Measurements from ENCODE around the gene STK17A.
"Not testable (repeated sequence)": the region's sequence is repeated elsewhere in the genome, so short reads cannot be mapped to it uniquely, and the experiment has no call there.

STK17A gene

GRCh38 chr7:43596426-43596825 lies 13.5 kb downstream of the STK17A start:
- DNase-seq (ENCODE audit: low read depth): peak; percentile 51

GRCh38 chr7:43600056-43600455 lies 17.1 kb downstream of the STK17A start:
- no peak for DNase-seq (ENCODE audit: low read depth)

DNA sequence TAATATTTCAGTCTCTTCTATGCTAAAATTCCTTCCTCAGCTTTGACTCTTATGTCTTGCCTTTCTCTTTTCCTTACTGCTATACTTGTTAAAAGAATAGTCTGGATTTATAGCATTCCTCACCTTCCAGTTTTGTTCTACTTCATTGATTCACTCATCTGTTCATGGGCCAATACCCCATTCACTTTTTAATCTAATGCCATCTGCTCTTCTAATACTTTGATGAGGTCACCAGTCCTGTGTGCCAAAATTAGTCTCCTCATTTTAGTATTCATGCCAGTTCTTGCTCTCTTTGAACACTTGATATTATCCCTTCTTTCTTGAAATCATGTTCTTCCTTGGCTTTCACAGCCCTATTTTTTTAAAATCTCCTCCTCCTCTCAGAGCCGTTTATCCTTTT lies 19.3 kb downstream of the STK17A start:
- no peak for DNase-seq (ENCODE audit: low read depth)

GRCh38 chr7:43604251-43604650 lies 21.3 kb downstream of the STK17A start:
- no peak for DNase-seq (ENCODE audit: low read depth)

DNA sequence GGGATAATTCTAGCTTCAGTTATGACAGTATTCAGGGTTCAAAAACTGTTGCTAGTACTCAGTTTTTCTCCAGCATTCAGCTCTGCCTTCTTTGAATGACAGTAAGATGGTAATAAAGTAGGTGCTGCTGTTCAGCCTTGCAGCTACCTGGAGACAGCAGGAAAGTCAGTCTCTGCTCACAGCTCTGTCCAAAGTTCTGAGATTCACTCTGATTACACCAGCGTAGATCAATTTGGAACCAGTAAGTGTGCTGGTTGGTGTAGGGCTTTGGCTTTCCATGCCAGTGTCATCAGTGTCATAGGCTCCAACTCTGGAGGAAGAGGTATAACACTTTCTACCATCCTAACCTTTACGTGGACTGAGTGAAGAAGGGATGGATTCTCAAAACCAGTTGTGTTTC lies 26.2 kb downstream of the STK17A start:
- no peak for DNase-seq (ENCODE audit: low read depth)

- no peak for DNase-seq (ENCODE audit: low read depth)
These were observed 29.2 kb downstream of the STK17A start for GRCh38 chr7:43612128-43612527.

DNA sequence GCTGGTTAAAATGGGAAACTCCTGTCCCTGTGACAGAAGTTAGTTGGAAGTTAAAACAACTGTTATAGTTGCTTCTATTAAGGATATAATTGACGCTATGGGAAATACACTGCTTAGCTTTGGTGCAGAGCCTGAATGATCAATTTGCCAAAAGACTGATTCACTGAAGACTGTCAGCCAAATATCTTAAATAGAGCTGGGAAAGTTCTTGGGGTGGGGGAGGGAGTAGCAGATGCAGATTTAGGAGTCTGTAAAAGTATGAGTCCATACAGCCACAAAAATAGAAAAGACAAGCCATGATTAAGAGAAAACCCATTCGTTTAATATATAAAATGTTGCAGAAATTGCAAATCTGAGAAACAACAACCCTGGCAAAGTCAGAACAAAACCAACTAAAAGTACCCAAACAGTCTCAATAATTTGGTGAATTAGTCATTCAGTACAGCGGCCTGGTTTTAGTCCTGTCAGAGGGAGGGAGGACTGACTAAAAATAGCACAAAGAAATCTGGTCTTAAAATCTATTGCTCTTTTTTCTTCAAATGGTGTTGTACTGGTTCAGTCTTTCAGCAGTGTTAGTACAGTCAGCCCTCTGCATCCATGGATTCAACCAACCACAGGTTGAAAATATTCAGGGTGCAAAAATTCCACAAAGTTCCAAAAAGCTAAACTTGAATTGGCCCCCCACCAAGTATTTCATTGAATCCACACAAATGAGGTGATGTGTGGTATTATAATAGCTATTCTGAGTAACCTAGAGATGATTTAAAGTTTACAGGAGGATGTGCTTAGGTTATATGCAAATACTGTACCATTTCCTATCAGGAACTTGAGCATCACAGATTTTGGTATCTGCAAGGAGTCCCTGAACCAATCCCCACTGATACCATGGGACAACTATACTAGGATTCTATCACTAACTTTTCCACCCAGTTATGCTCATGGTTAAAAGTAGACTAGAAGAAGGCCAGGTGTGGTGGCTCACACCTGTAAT lies 30.0 kb downstream of the STK17A start:
- no peak for DNase-seq (ENCODE audit: low read depth)

GRCh38 chr7:43615558-43616145 lies 32.7 kb downstream of the STK17A start:
- DNase-seq (ENCODE audit: low read depth): no peak

- no peak for DNase-seq (ENCODE audit: low read depth)
These were observed 34.1 kb downstream of the STK17A start for GRCh38 chr7:43616977-43617376.

GRCh38 chr7:43618073-43618472 lies 35.2 kb downstream of the STK17A start:
- no peak for DNase-seq (ENCODE audit: low read depth)

DNA sequence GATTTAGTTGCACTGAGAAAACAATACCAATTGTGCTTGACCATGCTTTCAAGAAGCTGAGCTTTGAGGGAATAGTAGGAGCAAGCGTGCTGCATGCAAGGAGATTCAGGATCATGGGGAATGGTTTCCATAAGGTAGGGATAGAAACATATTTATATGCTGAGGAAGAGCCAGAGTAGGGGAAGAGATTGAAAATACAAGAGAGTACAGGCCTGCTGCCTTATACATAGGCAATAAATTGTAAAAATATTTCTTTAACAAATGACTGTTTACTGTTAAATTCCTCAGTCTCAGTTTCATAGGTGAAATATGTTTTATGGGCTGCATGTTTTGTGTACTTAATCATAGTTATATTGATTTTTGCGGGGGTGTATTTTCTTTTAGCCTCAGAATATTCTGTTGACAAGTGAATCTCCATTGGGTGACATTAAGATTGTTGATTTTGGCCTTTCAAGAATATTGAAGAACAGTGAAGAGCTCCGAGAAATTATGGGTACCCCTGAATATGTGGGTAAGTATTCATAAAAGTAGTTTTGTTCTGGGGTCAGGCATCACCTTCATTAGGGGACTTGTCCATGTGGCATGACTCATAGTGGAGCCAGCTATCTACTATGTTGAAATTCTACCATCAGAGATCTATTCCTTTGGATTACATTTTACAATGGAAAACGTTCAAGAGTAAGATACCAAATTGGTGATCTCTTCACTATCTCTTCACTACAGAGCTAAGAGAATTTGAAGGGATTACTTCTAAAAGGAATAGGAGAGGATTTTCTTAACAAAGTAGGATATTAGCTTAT lies 36.5 kb downstream of the STK17A start:
- DNase-seq (ENCODE audit: low read depth): peak; percentile 50

GRCh38 chr7:43621729-43622448 lies 39.0 kb downstream of the STK17A start:
- no peak for DNase-seq (ENCODE audit: low read depth)

GRCh38 chr7:43624156-43624555 lies 41.2 kb downstream of the STK17A start:
- no peak for DNase-seq (ENCODE audit: low read depth)

- DNase-seq (ENCODE audit: low read depth): no peak
These were observed 42.5 kb downstream of the STK17A start for GRCh38 chr7:43625453-43625852.

DNA sequence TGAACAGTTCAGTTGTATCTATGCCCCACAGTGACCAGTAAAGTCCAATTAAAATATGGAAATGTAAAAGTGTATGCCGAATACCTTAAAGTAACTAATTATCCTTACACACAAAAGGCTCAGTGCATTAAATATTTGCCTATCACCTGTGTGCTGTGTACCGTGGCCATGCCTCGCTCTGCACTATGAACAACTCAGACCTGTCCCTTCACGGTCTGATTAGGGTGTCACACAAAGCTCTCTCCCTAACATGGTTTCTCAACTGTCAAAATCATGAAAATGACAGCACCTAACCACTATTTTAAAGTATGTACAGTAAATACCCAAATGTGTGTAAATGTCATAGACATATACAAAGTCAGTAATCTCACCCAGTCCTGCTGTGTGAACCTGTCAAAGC lies 43.1 kb downstream of the STK17A start:
- no peak for DNase-seq (ENCODE audit: low read depth)

GRCh38 chr7:43626695-43627094 lies 43.8 kb downstream of the STK17A start:
- DNase-seq (ENCODE audit: low read depth): no peak

- not testable (repeated sequence) for DNase-seq (ENCODE audit: low read depth)
These were observed 44.9 kb downstream of the STK17A start for GRCh38 chr7:43627798-43628197.

GRCh38 chr7:43628431-43628830 lies 45.5 kb downstream of the STK17A start:
- no peak for DNase-seq (ENCODE audit: low read depth)

DNA sequence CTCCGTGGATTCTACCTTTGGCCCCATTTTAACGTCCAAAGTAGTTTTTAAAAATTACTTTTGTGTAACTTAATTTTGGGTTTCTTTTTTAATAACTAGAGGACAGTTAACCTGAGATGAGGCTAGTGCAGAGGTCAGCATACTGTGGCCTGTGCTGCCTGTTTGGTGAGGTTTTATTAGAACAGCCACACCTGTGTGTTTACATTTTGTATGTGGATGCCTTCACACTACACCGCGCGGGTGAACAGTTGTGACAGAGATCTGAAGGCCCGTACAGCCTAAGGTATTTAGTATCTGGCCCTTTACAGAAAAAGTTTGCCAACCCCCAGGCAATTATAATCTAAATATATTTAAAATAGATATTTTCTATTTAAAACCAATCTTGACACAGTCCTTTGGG lies 46.9 kb downstream of the STK17A start:
- DNase-seq (ENCODE audit: low read depth): no peak

GRCh38 chr7:43630482-43630881 lies 47.6 kb downstream of the STK17A start:
- DNase-seq (ENCODE audit: low read depth): no peak

DNA sequence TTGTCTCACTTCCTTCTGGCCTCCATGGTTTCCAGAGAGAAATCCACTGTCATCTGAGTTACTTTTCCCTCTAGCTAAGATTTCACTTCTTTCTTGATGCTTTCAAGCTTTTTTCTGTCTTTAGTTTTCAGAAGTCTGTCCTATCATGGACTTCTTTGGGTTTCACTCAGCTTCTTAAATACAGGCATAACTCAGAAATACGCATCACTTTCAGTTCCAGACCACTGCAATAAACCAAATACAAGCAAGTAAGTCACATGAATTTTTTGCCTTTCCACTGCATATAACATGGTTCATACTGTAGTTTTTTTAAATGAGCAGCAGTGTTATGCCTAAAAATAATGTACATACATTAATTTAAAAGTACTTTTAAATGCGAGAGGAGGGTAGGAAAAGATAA lies 48.7 kb downstream of the STK17A start:
- DNase-seq (ENCODE audit: low read depth): no peak

DNA sequence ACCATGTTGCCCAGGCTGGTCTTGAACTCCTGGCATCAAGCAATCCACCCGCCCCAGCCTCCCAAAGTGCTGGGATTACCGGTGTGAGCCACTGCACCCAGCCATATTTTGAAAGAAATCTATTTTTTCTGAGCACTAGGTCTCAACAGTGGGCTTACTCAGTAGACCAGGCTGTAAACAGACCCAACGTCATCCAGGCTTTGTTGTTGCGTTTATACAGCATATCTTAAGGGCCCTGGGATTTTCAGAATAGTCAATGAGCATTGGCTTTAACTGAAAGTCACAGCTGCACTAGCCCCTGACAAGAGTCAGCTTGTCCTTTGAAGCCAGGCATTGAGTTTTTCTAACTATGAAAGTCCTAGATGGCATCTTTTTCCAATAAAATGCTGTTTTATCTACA lies 49.8 kb downstream of the STK17A start:
- no peak for DNase-seq (ENCODE audit: low read depth)

All from ELR (cell line).